ENCODE results near the gene ATP11C. TPM values are rescaled to one million over a fixed set of nuclear protein-coding genes. Genes with fewer than 3 reads are reported as not detected.
"Not testable (repeated sequence)": the region's sequence is repeated elsewhere in the genome, so short reads cannot be mapped to it uniquely, and the experiment has no call there.

ATP11C gene
- total RNA-seq, 1 experiment from 2014 or later, result 48.2 TPM

DNA sequence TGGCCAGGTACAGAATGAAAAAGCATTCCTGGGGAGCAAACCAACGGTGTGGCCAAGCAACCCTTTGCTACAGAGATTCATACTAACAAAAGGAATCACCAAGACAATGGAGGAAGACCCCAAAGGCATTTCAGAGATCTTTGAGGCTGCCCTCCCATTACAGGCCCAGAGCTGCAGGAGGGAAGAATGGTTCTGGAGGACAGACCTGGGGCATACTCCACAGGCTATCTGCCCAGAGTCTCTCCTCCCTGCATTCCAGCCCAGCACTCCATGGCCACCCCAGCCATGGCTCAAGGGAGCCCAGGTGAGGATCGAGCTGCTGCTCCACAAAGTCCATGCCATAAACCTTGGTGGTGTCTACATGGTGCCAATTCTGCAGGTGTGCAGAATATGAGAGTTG, 81.9 kb downstream of the ATP11C start:
- Histone ChIP-seq H3K4me3 (no peak overlapping the region), H3K9me3 (replicated peaks) (no peaks in the 10 kb centered on the region), H3K27ac (no peak overlapping the region), H3K36me3 (no peaks in the 10 kb centered on the region), H3K4me1 (no peaks in the 10 kb centered on the region), H3K27me3 (no peaks in the 10 kb centered on the region)
- no peak for DNase-seq

DNA sequence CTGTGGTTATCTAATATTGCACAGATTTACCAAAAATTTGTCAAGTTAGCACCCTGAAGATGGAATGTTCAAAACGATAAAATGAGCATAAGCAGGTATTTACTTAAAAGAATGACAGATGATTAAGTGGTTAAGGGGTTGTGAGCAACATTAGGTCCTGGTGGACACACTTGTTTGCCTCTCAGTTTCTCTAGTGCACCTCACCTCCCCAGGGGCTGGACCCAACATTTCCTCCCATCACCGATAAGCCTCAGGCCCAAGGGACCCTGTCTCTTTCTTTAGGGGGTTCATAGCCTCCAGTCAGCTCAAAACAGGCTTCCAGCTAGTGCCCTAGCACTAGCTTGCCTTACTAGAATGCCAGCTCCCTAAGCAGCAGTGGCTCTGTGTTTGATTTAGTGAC, 88.0 kb downstream of the ATP11C start:
- Histone ChIP-seq H3K36me3 (no peaks in the 10 kb centered on the region), H3K27me3 (no peaks in the 10 kb centered on the region), H3K4me3 (no peak overlapping the region), H3K4me1 (peaks cover 4% of the 10 kb centered on the region; the same call in 1 of the 2 replicates), H3K9me3 (replicated peaks) (no peaks in the 10 kb centered on the region), H3K27ac (peak overlapping the region; percentile 18; the same call in 1 of the 2 replicates)
- DNase-seq, result peak in 1 of 2 experiments; percentile 24

- H3K27ac ChIP-seq, result peak overlapping the region; percentile 18; the same call in 1 of the 2 replicates
- peak in 1 of 2 experiments; percentile 6 for DNase-seq
- no peak overlapping the region for H3K4me3 ChIP-seq
- no peaks in the 10 kb centered on the region for H3K27me3 ChIP-seq
- no peaks in the 10 kb centered on the region for H3K36me3 ChIP-seq
- no peaks in the 10 kb centered on the region for H3K9me3 ChIP-seq (replicated peaks)
- peaks cover 4% of the 10 kb centered on the region; the same call in 1 of the 2 replicates for H3K4me1 ChIP-seq
Observed at GRCh38 chrX:139844163-139844562, 88.7 kb downstream of the ATP11C start.

DNA sequence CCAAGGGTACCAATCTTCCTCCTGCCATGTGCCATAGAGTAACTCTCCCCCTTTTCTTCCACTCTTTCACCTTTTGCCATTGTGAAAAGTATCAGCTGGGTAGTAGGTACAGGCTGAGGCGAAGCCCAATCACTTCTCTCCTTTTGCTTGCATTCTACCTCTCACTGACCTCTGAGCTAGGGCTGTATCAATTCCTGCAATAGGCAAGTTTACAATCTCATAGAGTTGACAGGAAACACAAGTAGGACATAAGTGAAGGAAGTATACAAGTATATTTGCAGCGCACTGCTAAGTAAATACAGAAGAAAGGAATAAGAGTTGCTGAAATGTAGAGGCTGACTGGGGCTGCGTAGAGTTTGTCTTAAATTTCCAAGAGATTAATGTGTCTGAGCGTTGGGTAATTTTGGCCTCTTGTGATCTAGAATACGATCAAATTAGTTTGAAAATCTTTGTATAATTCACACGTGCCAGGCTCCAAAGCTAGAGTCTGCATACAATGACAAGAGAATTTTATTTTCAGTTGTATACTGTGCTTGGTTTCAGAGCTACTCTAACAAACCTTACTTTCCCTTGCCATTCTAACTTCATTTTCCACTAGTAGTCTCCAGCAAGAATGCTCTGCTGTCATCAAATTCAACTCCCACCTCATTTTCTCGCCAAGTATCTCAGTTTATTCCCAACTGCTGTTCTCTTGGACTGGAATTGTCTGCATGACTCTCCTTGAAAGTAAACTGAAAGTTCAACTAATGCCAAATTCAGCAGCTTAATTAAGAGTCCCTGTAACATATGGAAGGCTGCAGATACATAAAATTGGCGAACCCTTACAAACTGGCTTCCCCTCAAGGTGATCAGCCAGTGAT, 90.3 kb downstream of the ATP11C start:
- Histone ChIP-seq H3K27me3 (no peaks in the 10 kb centered on the region), H3K4me3 (no peak overlapping the region), H3K27ac (no peak overlapping the region), H3K36me3 (no peaks in the 10 kb centered on the region), H3K4me1 (peaks cover 4% of the 10 kb centered on the region; the same call in 1 of the 2 replicates), H3K9me3 (replicated peaks) (no peaks in the 10 kb centered on the region)
- no peak for DNase-seq

DNA sequence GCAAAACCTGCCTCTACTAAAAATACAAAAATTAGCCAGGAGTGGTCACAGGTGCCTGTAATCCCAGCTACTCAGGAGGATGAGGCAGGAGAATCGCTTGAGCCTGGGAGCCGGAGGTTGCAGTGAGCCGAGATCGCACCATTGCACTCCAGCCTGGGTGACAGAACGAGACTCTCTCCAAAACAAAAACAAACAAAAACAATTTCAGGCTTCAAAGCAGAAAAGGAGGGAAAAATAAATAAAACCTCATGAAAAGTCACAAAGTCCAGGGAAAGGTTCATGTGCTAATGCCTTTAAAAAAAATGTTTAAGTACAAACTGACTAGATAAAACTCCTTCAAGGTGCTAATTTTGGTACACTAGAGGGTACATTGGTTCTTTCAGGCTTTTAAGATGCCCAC, 96.5 kb downstream of the ATP11C start:
- not testable (repeated sequence) for H3K4me1 ChIP-seq; H3K4me3 ChIP-seq; H3K27me3 ChIP-seq; H3K9me3 ChIP-seq (replicated peaks); DNase-seq; H3K36me3 ChIP-seq; H3K27ac ChIP-seq

- Histone ChIP-seq H3K4me3 (no peak overlapping the region), H3K4me1 (no peaks in the 10 kb centered on the region), H3K27ac (no peak overlapping the region), H3K27me3 (no peaks in the 10 kb centered on the region), H3K9me3 (replicated peaks) (no peaks in the 10 kb centered on the region), H3K36me3 (no peaks in the 10 kb centered on the region)
- DNase-seq, result no peak
Observed at GRCh38 chrX:139834879-139835278, 98.0 kb downstream of the ATP11C start.

DNA sequence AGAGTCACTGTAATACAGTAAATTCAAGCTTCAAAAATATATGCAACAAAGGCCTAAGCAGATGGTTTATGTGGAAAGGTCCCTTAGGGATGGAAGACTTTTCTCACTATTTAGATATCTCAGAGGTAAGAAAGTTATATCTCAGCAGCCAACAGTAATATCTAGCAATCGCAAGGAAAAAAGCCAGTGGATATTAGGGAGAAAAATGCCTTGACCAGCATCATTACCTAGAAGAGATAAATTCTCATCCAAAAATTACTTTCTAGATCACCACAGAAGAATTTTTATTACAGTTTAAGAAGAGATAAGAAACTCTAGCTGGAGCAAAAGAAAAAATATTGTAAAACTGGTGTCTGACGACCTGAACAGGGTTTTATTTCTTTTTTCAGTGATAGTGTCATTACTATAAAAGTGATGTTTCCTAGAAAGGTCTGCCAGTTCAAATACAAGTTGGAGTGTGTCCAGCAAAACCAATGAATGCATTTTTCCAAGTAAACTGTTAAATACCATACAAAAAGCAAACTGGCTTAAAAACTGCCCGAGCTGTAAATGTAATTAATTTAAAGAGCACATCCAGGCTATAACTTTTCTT, 100.0 kb downstream of the ATP11C start:
- no peaks in the 10 kb centered on the region for H3K4me1 ChIP-seq
- H3K36me3 ChIP-seq, result no peaks in the 10 kb centered on the region
- no peaks in the 10 kb centered on the region for H3K27me3 ChIP-seq
- H3K9me3 ChIP-seq (replicated peaks), result no peaks in the 10 kb centered on the region
- no peak overlapping the region for H3K27ac ChIP-seq
- H3K4me3 ChIP-seq, result no peak overlapping the region
- no peak for DNase-seq

DNA sequence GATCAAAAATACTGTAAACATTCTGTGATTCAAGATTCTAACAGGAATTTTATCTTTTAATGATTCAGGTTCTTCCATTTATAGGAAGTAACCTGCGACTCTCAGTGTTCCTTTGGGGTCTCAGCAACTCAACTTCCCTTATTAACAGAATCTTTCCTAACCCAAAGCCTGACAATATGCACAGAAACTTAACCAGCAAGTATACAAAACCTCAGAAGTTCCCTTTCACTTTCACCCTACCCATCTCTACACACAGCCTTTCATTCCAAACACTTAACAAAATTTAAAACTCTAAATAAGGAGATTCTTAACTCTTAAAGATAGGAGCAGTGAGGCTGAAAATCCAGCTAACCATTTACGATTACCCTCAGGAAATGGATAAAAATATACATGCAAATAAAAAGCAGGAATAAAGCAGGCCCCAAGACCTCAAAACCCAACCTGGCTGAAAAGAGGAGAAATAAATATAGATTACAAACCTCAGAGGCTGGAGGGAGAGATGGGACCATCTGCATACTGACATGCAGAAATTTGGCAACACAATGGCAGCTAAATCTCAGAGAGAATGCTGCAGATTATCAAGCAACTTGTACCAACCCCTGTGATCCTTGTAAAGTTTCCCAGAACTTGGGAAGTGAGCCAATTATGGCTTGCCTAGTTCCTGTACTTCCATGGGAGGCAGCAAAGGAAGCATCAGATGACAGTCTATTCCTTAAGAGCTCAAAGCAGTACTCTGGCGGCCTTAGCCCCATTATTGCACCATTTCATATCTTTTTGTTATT, 101.0 kb downstream of the ATP11C start:
- H3K27me3 ChIP-seq, result no peaks in the 10 kb centered on the region
- H3K4me1 ChIP-seq, result no peaks in the 10 kb centered on the region; the same call in 1 of the 2 replicates
- no peaks in the 10 kb centered on the region for H3K36me3 ChIP-seq
- H3K4me3 ChIP-seq, result no peak overlapping the region
- H3K9me3 ChIP-seq (replicated peaks), result no peaks in the 10 kb centered on the region
- H3K27ac ChIP-seq, result no peak overlapping the region
- peak; percentile 15 to 63 for DNase-seq

- Histone ChIP-seq H3K27ac (no peak overlapping the region), H3K4me1 (peaks cover 4% of the 10 kb centered on the region; the same call in 1 of the 2 replicates), H3K9me3 (replicated peaks) (no peaks in the 10 kb centered on the region), H3K27me3 (no peaks in the 10 kb centered on the region), H3K36me3 (no peaks in the 10 kb centered on the region), H3K4me3 (no peak overlapping the region)
- no peak for DNase-seq
Observed at GRCh38 chrX:139831017-139831416, 101.8 kb downstream of the ATP11C start.

DNA sequence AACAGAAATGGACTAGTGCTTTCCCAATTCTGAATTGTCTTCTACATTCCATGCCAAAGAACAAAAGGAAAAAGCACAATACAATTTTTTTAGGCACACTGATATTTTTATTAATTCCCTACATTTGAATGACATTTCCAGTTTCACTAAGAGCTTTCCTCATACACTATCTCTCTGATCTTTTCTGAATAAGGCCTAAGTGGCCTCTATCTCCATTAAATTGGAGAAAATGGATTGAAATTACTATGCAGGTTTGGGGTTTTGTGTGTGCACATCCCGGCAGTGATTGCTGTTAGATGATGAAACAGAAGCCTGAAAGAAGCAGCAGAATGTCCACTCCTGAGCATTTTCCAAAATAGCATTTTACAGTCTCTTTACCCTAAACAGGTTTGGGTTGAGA, 104.0 kb downstream of the ATP11C start:
- peaks cover 4% of the 10 kb centered on the region; the same call in 1 of the 2 replicates for H3K4me1 ChIP-seq
- no peak overlapping the region for H3K27ac ChIP-seq

GRCh38 chrX:139828033-139828432, 104.8 kb downstream of the ATP11C start:
- Histone ChIP-seq H3K4me1 (peaks cover 4% of the 10 kb centered on the region; the same call in 1 of the 2 replicates), H3K27me3 (no peaks in the 10 kb centered on the region), H3K9me3 (replicated peaks) (no peaks in the 10 kb centered on the region), H3K4me3 (no peak overlapping the region), H3K27ac (no peak overlapping the region), H3K36me3 (no peaks in the 10 kb centered on the region)
- no peak for DNase-seq

More for the DNA sequence above, 104.0 kb downstream of the ATP11C start:
- no peaks in the 10 kb centered on the region for H3K9me3 ChIP-seq (replicated peaks)
- no peaks in the 10 kb centered on the region for H3K36me3 ChIP-seq
- no peaks in the 10 kb centered on the region for H3K27me3 ChIP-seq
- DNase-seq, result no peak
- no peak overlapping the region for H3K4me3 ChIP-seq

GRCh38 chrX:139826065-139827044, 106.5 kb downstream of the ATP11C start:
- Histone ChIP-seq H3K36me3 (no peaks in the 10 kb centered on the region), H3K27ac (no peak overlapping the region), H3K4me3 (no peak overlapping the region), H3K9me3 (replicated peaks) (no peaks in the 10 kb centered on the region), H3K27me3 (no peaks in the 10 kb centered on the region), H3K4me1 (peaks cover 4% of the 10 kb centered on the region; the same call in 1 of the 2 replicates)
- peak in 1 of 2 experiments; percentile 21 for DNase-seq

- no peaks in the 10 kb centered on the region for H3K36me3 ChIP-seq
- no peak for DNase-seq
- H3K4me3 ChIP-seq, result no peak overlapping the region
- peaks cover 4% of the 10 kb centered on the region; the same call in 1 of the 2 replicates for H3K4me1 ChIP-seq
- H3K27ac ChIP-seq, result no peak overlapping the region
- no peaks in the 10 kb centered on the region for H3K9me3 ChIP-seq (replicated peaks)
- no peaks in the 10 kb centered on the region for H3K27me3 ChIP-seq
Observed at GRCh38 chrX:139825618-139826017, 107.2 kb downstream of the ATP11C start.

DNA sequence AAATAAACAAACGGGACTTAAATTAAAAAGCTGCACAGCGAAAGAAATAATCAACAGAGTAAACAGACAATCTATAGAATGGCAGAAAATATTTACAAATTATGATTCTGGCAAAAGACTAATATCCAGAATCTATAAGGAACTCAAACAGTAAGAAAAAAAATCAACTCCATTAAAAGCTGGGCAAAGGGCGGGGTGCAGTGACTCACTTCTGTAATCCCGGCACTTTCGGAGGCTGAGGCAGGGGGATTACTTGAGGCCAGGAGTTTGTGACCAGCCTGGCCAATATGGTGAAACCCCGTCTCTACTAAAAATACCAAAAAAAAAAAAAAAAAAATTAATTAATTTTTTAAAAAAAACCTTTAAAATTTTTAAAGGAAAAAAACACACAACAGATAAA, 109.0 kb downstream of the ATP11C start:
- no peak for DNase-seq
- no peaks in the 10 kb centered on the region for H3K36me3 ChIP-seq
- no peak overlapping the region for H3K27ac ChIP-seq
- H3K4me1 ChIP-seq, result peaks cover 4% of the 10 kb centered on the region; the same call in 1 of the 2 replicates
- H3K27me3 ChIP-seq, result no peaks in the 10 kb centered on the region
- H3K4me3 ChIP-seq, result no peak overlapping the region
- no peaks in the 10 kb centered on the region for H3K9me3 ChIP-seq (replicated peaks)
